ENCODE measurements around the gene AFF3.

AFF3 gene

GRCh38 chr2:99852376-99852934, 289.9 kb downstream of the AFF3 start:
- no peak for TF ChIP-seq CTCF (IDR thresholded peaks at IDR 0.05; ENCODE audit: control extremely low read depth, extremely low read depth, low read depth, missing control alignments)
- ChIA-PET CTCF (no interaction called here), POLR2A (no interaction called here)
- DNase-seq (ENCODE audit: extremely low spot score), result no peak

DNA sequence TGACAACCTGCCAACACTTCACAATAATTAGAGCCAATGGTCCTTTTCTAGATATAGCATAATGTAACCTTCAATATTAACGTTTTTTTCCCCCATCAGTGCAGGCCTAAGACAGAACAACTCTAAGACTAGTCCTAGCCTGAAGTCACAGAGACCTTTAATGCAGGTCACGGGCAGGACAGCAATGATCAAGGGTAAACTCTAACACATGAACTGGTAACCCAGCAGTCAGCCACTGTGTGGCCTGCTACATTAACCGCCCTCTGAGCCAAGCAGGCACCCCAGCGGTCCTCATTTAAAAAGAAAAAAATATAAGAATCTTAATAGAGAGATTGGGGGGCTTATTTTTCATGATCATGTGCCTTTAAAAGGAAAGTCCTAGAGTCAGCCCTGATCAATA, 290.6 kb downstream of the AFF3 start:
- no peak for TF ChIP-seq CTCF (IDR thresholded peaks at IDR 0.05; ENCODE audit: control extremely low read depth, extremely low read depth, low read depth, missing control alignments)

GRCh38 chr2:99851089-99851488, 291.3 kb downstream of the AFF3 start:
- POLR2A ChIA-PET, result no interaction called here
- DNase-seq (ENCODE audit: extremely low spot score), result no peak
- CTCF ChIA-PET, result interaction anchor here (1.8 kb wide), 1 partner anchor 9 kb away, joined by 6 read pairs; no protein-coding TSS in a partner anchor
- no peak for TF ChIP-seq CTCF (IDR thresholded peaks at IDR 0.05; ENCODE audit: control extremely low read depth, extremely low read depth, low read depth, missing control alignments)

More for the DNA sequence above, 290.6 kb downstream of the AFF3 start:
- ChIA-PET POLR2A (no interaction called here), CTCF (interaction anchor here (1.8 kb wide), 1 partner anchor 10 kb away, joined by 6 read pairs; no protein-coding TSS in a partner anchor)
- DNase-seq (ENCODE audit: extremely low spot score), result no peak

- POLR2A ChIA-PET, result no interaction called here
- CTCF ChIA-PET, result interaction anchor here (1.8 kb wide), 1 partner anchor 8 kb away, joined by 6 read pairs; no protein-coding TSS in a partner anchor
- no peak for TF ChIP-seq CTCF (IDR thresholded peaks at IDR 0.05; ENCODE audit: control extremely low read depth, extremely low read depth, low read depth, missing control alignments)
These were observed 292.2 kb downstream of the AFF3 start for GRCh38 chr2:99850084-99850710.

GRCh38 chr2:99846462-99847107, 295.8 kb downstream of the AFF3 start:
- ChIA-PET POLR2A (no interaction called here), CTCF (no interaction called here)
- no peak for DNase-seq (ENCODE audit: extremely low spot score)
- no peak for TF ChIP-seq CTCF (IDR thresholded peaks at IDR 0.05; ENCODE audit: control extremely low read depth, extremely low read depth, low read depth, missing control alignments)

More at GRCh38 chr2:99850084-99850710, 292.2 kb downstream of the AFF3 start:
- no peak for DNase-seq (ENCODE audit: extremely low spot score)

DNA sequence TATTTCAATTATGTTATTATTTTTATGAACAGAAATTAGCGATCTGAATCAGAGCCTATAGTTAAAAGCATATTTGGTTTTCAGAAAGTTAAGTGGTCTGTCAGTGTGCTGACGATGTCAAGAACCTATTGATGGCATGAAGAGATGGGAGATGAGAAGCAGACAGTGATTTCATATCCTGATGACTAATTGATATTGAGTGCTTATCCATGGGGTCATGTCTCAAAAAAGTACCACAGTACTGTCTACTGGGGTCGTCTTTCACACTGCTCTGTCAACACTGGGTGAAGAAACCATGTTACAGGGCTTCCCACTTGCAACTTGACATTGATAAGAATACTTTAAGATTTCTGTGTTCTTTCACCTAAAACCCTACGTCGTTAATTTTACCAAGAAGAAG, 297.1 kb downstream of the AFF3 start:
- no peak for DNase-seq (ENCODE audit: extremely low spot score)
- CTCF ChIA-PET, result no interaction called here
- POLR2A ChIA-PET, result no interaction called here
- TF ChIP-seq CTCF (IDR thresholded peaks at IDR 0.05; ENCODE audit: control extremely low read depth, extremely low read depth, low read depth, missing control alignments), result no peak
